ENCODE data around the gene HBE1.

HBE1 gene

DNA sequence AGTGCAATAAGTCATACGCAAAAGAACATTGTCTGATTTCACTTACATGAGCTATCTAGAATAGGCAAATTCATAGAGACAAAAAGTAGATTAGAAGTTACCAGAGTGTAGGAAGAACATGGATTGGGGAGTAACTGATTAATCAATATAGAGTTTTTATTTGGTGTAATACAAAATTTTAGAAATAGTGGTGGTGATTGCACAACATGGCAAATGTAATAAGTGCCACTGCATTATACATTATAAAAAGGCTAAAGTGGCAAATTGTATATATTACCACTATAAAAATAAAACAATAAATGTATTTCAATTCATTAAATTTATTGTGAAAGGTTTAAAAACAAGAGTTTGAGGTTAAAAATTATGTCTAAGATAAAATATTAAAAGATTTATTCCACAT lies 40.7 kb upstream of the HBE1 start (continued):
- TF ChIP-seq, protein P1, sequence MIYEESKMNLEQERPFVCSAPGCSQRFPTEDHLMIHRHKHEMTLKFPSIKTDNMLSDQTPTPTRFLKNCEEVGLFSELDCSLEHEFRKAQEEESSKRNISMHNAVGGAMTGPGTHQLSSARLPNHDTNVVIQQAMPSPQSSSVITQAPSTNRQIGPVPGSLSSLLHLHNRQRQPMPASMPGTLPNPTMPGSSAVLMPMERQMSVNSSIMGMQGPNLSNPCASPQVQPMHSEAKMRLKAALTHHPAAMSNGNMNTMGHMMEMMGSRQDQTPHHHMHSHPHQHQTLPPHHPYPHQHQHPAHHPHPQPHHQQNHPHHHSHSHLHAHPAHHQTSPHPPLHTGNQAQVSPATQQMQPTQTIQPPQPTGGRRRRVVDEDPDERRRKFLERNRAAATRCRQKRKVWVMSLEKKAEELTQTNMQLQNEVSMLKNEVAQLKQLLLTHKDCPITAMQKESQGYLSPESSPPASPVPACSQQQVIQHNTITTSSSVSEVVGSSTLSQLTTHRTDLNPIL (CRISPR knock-in tag; IDR thresholded peaks at IDR 0.05; ENCODE audit: low read depth) = no peak

DNA sequence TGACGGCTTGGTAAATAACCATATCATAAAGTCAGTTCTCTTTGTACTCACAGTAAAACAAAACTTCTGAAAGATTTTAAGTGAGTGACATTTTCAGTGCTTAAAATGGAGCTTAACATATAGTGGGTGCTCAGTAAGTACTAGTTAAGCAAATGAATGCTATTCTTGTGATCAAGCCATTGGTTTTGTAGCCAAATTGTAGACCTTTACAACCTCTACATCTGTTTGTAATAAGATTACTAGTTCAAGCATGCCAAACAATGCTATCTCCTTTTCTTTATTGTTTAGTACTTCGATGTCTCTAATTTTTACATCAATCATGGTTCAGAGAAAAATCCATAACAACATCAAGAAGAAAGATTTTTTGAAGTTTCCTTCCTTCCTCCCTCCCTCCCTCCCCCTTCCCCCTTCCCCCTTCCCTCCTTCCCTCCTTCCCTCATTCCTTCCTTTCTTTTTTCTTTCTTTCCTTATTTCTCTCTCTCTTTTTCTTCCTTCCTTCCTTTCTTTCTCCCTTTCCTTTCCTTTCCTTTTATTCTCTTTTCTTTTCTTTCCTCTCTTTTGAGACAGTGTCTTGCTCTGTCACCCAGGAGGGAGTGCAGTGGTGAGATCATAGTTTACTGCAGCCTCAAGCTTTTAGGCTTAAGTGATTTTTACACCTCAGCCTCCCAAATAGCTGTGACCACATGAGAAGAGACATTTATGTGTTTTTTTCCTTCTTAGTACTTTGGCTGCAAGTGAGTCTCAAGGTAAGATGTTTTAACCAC lies 37.7 kb upstream of the HBE1 start:
- TF ChIP-seq ISL1 (CRISPR knock-in tag; IDR thresholded peaks at IDR 0.05) = no peak
- ATAC-seq = no peak

DNA sequence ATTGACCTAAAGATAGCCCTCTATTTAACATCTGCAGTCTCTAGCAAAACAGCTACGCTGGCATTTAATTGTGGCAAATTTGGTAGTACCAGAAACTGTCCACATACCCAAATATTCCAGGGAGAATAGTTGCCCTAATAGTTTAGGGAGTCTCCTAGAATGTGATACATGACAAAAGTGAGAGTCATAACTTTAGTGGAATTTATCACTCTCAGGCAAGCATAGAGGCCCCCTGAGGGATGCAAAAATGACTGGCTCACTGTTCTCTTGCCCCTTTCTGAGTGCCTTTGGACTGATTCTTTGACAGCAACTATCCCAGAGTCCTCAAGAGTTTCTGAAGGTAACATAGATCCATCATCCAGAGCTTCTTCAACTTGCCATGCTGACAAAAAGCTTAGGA lies 34.3 kb upstream of the HBE1 start:
- ATAC-seq = no peak
- no peak for TF ChIP-seq OSR1 (CRISPR knock-in tag; IDR thresholded peaks at IDR 0.05)
- TF ChIP-seq TCF4 (CRISPR knock-in tag; IDR thresholded peaks at IDR 0.05; ENCODE audit: borderline replicate concordance) = no peak
- no peak for TF ChIP-seq BACH2 (CRISPR knock-in tag; IDR thresholded peaks at IDR 0.05; ENCODE audit: borderline replicate concordance)
- TF ChIP-seq, protein P2, sequence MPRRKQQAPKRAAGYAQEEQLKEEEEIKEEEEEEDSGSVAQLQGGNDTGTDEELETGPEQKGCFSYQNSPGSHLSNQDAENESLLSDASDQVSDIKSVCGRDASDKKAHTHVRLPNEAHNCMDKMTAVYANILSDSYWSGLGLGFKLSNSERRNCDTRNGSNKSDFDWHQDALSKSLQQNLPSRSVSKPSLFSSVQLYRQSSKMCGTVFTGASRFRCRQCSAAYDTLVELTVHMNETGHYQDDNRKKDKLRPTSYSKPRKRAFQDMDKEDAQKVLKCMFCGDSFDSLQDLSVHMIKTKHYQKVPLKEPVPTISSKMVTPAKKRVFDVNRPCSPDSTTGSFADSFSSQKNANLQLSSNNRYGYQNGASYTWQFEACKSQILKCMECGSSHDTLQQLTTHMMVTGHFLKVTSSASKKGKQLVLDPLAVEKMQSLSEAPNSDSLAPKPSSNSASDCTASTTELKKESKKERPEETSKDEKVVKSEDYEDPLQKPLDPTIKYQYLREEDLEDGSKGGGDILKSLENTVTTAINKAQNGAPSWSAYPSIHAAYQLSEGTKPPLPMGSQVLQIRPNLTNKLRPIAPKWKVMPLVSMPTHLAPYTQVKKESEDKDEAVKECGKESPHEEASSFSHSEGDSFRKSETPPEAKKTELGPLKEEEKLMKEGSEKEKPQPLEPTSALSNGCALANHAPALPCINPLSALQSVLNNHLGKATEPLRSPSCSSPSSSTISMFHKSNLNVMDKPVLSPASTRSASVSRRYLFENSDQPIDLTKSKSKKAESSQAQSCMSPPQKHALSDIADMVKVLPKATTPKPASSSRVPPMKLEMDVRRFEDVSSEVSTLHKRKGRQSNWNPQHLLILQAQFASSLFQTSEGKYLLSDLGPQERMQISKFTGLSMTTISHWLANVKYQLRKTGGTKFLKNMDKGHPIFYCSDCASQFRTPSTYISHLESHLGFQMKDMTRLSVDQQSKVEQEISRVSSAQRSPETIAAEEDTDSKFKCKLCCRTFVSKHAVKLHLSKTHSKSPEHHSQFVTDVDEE (CRISPR knock-in tag; IDR thresholded peaks at IDR 0.05) = no peak
- no peak for TF ChIP-seq ESRRG (CRISPR knock-in tag; IDR thresholded peaks at IDR 0.05)
- TF ChIP-seq, protein P3, sequence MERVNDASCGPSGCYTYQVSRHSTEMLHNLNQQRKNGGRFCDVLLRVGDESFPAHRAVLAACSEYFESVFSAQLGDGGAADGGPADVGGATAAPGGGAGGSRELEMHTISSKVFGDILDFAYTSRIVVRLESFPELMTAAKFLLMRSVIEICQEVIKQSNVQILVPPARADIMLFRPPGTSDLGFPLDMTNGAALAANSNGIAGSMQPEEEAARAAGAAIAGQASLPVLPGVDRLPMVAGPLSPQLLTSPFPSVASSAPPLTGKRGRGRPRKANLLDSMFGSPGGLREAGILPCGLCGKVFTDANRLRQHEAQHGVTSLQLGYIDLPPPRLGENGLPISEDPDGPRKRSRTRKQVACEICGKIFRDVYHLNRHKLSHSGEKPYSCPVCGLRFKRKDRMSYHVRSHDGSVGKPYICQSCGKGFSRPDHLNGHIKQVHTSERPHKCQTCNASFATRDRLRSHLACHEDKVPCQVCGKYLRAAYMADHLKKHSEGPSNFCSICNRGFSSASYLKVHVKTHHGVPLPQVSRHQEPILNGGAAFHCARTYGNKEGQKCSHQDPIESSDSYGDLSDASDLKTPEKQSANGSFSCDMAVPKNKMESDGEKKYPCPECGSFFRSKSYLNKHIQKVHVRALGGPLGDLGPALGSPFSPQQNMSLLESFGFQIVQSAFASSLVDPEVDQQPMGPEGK (CRISPR knock-in tag; IDR thresholded peaks at IDR 0.05; ENCODE audit: borderline replicate concordance) = no peak

DNA sequence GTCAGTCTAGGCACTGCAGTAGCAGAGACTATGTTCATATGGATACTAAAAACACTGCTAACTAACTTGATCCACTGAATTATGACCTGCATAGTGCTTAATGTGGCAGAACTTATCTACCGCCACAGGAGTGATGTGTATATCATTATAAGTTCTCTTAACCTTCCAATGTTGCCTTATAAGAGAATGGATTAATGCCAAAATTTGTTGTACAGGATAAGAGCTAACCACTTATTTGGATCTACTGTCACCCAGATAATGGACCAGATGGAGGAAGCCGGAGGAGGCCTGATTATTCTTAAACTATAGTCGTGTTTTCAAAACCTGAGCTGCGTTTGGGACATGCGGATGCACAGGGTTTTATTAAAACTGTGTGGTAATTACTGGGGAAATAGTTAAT lies 33.9 kb upstream of the HBE1 start:
- no peak for ATAC-seq
- TF ChIP-seq ZC3H10 (CRISPR knock-in tag; IDR thresholded peaks at IDR 0.05) = no peak
- TF ChIP-seq GLIS3 (CRISPR knock-in tag; IDR thresholded peaks at IDR 0.05) = no peak
- TF ChIP-seq, protein P4, sequence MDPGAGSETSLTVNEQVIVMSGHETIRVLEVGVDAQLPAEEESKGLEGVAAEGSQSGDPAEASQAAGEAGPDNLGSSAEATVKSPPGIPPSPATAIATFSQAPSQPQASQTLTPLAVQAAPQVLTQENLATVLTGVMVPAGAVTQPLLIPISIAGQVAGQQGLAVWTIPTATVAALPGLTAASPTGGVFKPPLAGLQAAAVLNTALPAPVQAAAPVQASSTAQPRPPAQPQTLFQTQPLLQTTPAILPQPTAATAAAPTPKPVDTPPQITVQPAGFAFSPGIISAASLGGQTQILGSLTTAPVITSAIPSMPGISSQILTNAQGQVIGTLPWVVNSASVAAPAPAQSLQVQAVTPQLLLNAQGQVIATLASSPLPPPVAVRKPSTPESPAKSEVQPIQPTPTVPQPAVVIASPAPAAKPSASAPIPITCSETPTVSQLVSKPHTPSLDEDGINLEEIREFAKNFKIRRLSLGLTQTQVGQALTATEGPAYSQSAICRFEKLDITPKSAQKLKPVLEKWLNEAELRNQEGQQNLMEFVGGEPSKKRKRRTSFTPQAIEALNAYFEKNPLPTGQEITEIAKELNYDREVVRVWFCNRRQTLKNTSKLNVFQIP (CRISPR knock-in tag; IDR thresholded peaks at IDR 0.05; ENCODE audit: borderline replicate concordance, low read depth) = no peak
- TF ChIP-seq ESRRG (CRISPR knock-in tag; IDR thresholded peaks at IDR 0.05) = no peak
- TF ChIP-seq BACH2 (CRISPR knock-in tag; IDR thresholded peaks at IDR 0.05; ENCODE audit: borderline replicate concordance) = no peak
- TF ChIP-seq, protein P3 (CRISPR knock-in tag; IDR thresholded peaks at IDR 0.05; ENCODE audit: borderline replicate concordance) = no peak
- TF ChIP-seq, protein P1 (CRISPR knock-in tag; IDR thresholded peaks at IDR 0.05; ENCODE audit: low read depth) = no peak
- TF ChIP-seq, protein P5, sequence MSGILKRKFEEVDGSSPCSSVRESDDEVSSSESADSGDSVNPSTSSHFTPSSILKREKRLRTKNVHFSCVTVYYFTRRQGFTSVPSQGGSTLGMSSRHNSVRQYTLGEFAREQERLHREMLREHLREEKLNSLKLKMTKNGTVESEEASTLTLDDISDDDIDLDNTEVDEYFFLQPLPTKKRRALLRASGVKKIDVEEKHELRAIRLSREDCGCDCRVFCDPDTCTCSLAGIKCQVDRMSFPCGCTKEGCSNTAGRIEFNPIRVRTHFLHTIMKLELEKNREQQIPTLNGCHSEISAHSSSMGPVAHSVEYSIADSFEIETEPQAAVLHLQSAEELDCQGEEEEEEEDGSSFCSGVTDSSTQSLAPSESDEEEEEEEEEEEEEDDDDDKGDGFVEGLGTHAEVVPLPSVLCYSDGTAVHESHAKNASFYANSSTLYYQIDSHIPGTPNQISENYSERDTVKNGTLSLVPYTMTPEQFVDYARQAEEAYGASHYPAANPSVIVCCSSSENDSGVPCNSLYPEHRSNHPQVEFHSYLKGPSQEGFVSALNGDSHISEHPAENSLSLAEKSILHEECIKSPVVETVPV (CRISPR knock-in tag; IDR thresholded peaks at IDR 0.05) = no peak
- TF ChIP-seq ZFP3 (CRISPR knock-in tag; IDR thresholded peaks at IDR 0.05) = no peak
- TF ChIP-seq RARB (CRISPR knock-in tag; IDR thresholded peaks at IDR 0.05) = no peak

Data from SK-N-SH treated with all-trans-retinoic acid at 6 μM for 48 hours (cell line).